ENCODE measurements around the gene TERF2IP. TPM values are rescaled to one million over a fixed set of nuclear protein-coding genes. Genes with fewer than 3 reads are reported as not detected.

The TERF2IP gene
- polyA plus RNA-seq, 1 donor from 2014 or later, result 752 TPM

DNA sequence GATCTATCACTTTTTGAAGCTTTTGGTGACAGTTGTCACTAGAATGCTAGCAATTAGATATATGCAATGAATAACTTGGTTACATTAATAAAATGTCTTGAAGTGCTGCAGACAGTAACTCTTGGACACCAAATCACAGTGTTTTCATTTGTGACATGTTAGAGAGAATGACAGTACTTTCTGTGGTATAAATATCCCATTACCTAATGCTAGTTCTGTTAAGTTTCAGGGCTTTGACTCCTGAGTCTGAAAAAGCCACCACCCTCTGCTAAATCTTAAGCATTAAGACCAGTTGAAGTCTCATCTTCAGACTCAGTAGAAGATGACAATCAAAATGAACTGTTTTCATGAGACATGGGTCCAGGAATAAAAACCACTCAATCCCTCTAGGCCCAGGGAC, 39.8 kb downstream of the TERF2IP start:
- no peak overlapping the region for H2AFZ ChIP-seq (ENCODE audit: low read depth, low read length)
- H3K4me2 ChIP-seq (ENCODE audit: low read length), result no peak overlapping the region
- H3K79me2 ChIP-seq (replicated peaks; ENCODE audit: insufficient read depth, low read length), result no peaks in the 10 kb centered on the region
- H3K4me3 ChIP-seq (ENCODE audit: low read length), result no peak overlapping the region
- no peak overlapping the region for H3K27ac ChIP-seq (ENCODE audit: low read length)
- no peaks in the 10 kb centered on the region for H3K9me2 ChIP-seq (ENCODE audit: insufficient read depth, low read length)
- no peaks in the 10 kb centered on the region for H3F3A ChIP-seq (ENCODE audit: insufficient read depth, low read length, poor library complexity, severe bottlenecking)
- no peaks in the 10 kb centered on the region for H3K9me3 ChIP-seq (ENCODE audit: low read length)
- H3K36me3 ChIP-seq (ENCODE audit: insufficient read depth, low read length), result no peaks in the 10 kb centered on the region
- no peak overlapping the region for H3K9ac ChIP-seq (ENCODE audit: low read length)
- TF ChIP-seq CTCF (IDR thresholded peaks at IDR 0.05; ENCODE audit: poor library complexity, severe bottlenecking) (no peak), SMC3 (conservative IDR thresholded peaks at IDR 0.05; ENCODE audit: poor library complexity) (no peak), EP300 (conservative IDR thresholded peaks at IDR 0.05; ENCODE audit: poor library complexity, severe bottlenecking) (no peak), TAF1 (IDR thresholded peaks at IDR 0.05; ENCODE audit: low read depth) (no peak), REST (IDR thresholded peaks at IDR 0.05; ENCODE audit: borderline replicate concordance) (no peak), RAD21 (conservative IDR thresholded peaks at IDR 0.05) (no peak), POLR2AphosphoS5 (IDR thresholded peaks at IDR 0.05) (no peak), EZH2 (IDR thresholded peaks at IDR 0.05; ENCODE audit: borderline replicate concordance, insufficient read depth, low read length, poor library complexity, severe bottlenecking) (no peak), MXI1 (conservative IDR thresholded peaks at IDR 0.05; ENCODE audit: poor library complexity, severe bottlenecking) (no peak)
- H4K20me1 ChIP-seq (ENCODE audit: insufficient read depth), result no peaks in the 10 kb centered on the region
- no peaks in the 10 kb centered on the region for H3K27me3 ChIP-seq (ENCODE audit: insufficient read depth, low read depth, low read length)

GRCh38 chr16:75695708-75696107, 48.1 kb downstream of the TERF2IP start:
- H3K36me3 ChIP-seq (ENCODE audit: insufficient read depth, low read length), result no peaks in the 10 kb centered on the region
- H2AFZ ChIP-seq (ENCODE audit: low read depth, low read length), result no peak overlapping the region
- no peak overlapping the region for H3K4me2 ChIP-seq (ENCODE audit: low read length)
- no peaks in the 10 kb centered on the region for H3F3A ChIP-seq (ENCODE audit: insufficient read depth, low read length, poor library complexity, severe bottlenecking)
- H3K9me3 ChIP-seq (ENCODE audit: low read length), result no peaks in the 10 kb centered on the region
- H3K79me2 ChIP-seq (replicated peaks; ENCODE audit: insufficient read depth, low read length), result no peaks in the 10 kb centered on the region
- H3K27ac ChIP-seq (ENCODE audit: low read length), result no peak overlapping the region
- H3K9me2 ChIP-seq (ENCODE audit: insufficient read depth, low read length), result no peaks in the 10 kb centered on the region
- TF ChIP-seq CTCF (IDR thresholded peaks at IDR 0.05; ENCODE audit: poor library complexity, severe bottlenecking) (no peak), TAF1 (IDR thresholded peaks at IDR 0.05; ENCODE audit: low read depth) (no peak), EZH2 (IDR thresholded peaks at IDR 0.05; ENCODE audit: borderline replicate concordance, insufficient read depth, low read length, poor library complexity, severe bottlenecking) (no peak), EP300 (conservative IDR thresholded peaks at IDR 0.05; ENCODE audit: poor library complexity, severe bottlenecking) (no peak), POLR2AphosphoS5 (IDR thresholded peaks at IDR 0.05) (no peak), REST (IDR thresholded peaks at IDR 0.05; ENCODE audit: borderline replicate concordance) (no peak), MXI1 (conservative IDR thresholded peaks at IDR 0.05; ENCODE audit: poor library complexity, severe bottlenecking) (no peak), RAD21 (conservative IDR thresholded peaks at IDR 0.05) (no peak)
- no peak overlapping the region for H3K9ac ChIP-seq (ENCODE audit: low read length)
- H3K27me3 ChIP-seq (ENCODE audit: insufficient read depth, low read depth, low read length), result no peaks in the 10 kb centered on the region
- H4K20me1 ChIP-seq (ENCODE audit: insufficient read depth), result no peaks in the 10 kb centered on the region
- no peak overlapping the region for H3K4me3 ChIP-seq (ENCODE audit: low read length)

All from neural cell (in vitro differentiated cells).